HG03060 (cell line): ENCODE measurements around the gene ATP10D.

Experiments used
- ATAC-seq: cut with Tn5 transposase; IDR thresholded peaks from one replicate; pipeline ENCODE4 v1.9.1; 2021; ENCODE audit warnings: low read depth, moderate number of reproducible peaks; ENCODE audit not compliant: unreplicated experiment

Gene ATP10D

DNA sequence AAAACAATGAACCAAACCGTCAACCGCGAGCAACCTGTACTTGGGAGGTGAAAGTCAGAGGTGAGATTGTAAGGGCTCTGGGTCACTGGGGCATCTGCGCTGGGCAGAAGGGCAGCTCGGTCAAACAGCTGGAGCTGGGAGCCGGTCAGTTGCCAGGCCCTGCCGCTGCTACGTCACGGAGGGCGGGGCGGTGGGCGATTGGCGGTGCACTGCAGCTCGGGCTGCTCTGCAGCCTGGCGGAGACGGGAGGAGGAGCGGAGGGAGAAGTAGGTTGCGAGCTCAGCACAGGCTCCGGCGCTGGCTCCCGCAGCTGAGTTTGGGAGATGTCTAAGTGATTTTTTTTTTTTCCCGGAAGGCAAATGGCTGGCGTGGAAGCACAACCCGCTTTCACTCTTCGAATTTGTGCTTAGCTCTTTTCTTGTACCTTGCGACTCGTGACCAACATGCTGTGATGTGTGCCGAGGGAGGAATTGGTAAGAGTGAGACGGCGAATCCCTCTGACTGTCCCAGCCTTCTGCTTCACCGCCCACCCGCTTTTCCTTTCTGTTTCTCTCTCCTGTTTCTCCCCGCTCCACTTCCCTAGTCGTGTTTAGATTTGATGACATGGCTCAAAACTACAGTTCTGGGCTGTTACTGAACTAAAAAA lies at the start of gene ATP10D:
TSS of gene ATP10D (plus strand) at position 229 of the 646 bp plus-strand sequence. CDS start 27,266 bp downstream, outside the sequence.
- peak; percentile 83 for ATAC-seq

- ATAC-seq, result no peak
Observed at GRCh38 chr4:47442980-47443379, 42.1 kb upstream of the ATP10D start.

GRCh38 chr4:47444031-47444430 lies 41.0 kb upstream of the ATP10D start:
- no peak for ATAC-seq

DNA sequence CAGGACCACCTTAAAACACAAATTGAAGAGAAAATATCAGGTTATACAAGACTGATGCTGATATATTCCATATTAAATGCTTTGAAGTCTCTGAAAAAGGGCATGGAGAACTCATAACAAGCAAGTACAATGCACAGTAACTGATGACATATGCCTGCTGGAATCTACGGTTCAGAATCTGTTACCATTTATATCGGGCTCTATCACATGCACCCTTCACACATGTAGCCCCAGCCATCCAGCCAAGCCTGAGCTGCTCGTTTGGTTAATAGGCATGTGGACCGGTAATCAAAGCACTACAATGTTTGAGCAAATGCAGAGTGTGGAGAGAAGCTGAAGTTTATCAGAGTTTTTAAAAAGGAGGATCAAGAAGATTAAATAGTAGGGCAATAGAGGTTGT lies 33.4 kb upstream of the ATP10D start:
- no peak for ATAC-seq

DNA sequence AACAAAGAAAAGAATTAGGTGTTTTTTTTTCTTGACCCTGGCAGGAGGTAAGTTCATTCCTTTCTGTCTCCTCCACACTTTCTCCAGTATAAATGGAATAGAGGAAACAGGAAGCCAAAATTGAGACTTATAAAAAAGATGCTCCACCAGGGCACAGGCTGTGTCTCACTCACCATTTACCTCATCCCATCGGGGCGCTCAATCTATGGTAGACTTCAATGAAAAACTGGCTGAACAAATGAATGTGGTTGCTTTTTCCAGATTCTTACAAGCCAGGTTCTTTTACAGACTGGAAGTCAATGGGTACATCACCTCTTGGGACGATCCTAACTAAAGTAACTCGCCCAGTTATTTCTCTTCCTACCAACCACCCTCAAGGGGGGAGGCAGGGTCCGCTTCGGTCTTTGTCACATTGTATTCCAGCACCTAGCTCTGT lies 22.3 kb upstream of the ATP10D start:
- ATAC-seq, result no peak

DNA sequence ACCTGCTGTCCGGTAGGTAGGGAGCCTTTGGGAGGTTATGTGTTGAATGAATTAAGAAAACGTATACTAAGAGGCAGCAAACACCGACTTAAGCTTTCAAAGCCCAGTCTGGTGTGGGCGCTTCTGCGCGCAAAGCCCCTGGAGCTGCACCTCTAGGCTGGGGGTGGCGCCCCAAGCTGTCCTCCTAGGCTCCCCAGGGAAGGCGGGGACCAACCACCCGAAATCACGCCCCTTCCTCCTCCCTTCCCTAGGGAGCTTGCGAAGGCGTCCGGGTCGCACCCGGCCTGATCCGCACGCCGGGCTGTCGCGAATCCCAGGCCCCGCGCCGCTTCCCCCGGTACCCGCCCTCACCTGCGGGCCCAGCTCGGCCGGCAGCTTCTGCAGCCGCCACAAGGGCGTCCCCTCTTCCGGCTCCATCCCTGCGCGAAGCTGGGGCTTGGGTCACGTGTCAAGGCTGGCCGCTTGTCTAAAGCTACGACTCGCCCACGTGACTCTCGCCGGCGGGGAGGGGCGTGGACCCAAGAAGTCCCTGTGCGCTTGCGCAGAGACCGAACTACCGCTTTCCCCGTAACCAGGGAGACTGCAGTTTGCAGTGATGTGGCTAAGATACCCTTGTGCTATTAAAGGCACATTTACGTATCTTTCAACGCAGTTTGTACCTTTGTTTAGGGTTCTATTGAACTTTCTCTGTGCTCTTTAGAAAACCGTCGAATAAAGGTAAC lies 21.7 kb upstream of the ATP10D start, which contains the start of gene COMMD8:
TSS of gene COMMD8 (minus strand) at position 468 of the 722 bp plus-strand sequence. CDS start at position 417, 51 bp downstream.
- ATAC-seq, result peak; percentile 80

- ATAC-seq, result peak; percentile 30
Observed at GRCh38 chr4:47465004-47465403, 20.1 kb upstream of the ATP10D start.

GRCh38 chr4:47466056-47466785 lies 18.9 kb upstream of the ATP10D start:
- ATAC-seq, result no peak

- no peak for ATAC-seq
Observed at GRCh38 chr4:47468706-47469365, 16.2 kb upstream of the ATP10D start.

- no peak for ATAC-seq
Observed at GRCh38 chr4:47469951-47470350, 15.1 kb upstream of the ATP10D start.

GRCh38 chr4:47471064-47471463 lies 14.0 kb upstream of the ATP10D start:
- no peak for ATAC-seq

- ATAC-seq, result no peak
Observed at GRCh38 chr4:47471591-47471990, 13.5 kb upstream of the ATP10D start.

DNA sequence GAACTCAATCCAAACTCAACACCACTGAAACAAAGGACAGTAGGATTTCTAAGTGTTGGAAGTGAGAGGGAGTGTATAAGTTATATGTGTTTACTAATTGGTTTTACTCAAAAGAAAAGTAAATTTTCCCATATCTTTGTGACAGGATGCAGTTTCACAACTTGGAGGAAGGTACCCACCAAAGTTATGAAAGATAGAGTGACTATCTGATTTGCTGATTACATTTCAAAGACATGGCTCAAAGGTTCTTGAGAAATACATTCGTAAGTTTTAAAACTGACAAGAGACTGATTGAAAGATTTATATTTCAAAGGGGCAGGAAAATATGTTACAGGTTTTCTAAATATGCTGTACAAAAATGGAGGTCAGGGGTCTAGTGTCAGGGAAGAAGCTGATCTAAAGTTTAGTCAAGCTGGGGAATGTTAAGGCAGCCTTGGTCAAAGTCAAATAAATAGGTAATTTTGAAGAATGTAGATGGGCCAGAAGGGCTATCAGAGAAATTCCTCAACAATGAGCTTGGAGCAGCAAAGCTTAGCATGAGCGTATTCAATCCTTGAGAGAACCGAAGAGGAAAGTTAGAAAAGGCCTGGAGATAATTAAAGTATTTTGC lies 11.8 kb upstream of the ATP10D start:
- no peak for ATAC-seq

- no peak for ATAC-seq
Observed at GRCh38 chr4:47474799-47475198, 10.3 kb upstream of the ATP10D start.

DNA sequence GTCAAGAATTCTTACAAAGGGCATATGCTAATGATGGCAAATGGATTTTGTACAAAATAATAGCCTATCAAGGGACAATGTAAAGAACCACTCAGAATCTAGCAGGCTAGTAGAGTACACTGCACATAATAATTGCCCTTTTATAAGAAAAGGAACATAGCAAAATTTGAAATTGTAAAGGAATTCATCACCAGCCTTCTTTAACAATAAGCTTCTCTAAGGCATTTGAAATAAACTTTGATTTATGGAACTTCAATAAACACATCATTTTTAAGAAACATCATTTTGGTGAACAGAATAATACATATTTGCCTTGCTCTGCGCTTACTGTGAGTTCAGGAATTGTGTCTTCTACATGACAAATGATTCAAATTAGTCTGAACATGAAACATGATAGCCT lies 9.7 kb upstream of the ATP10D start:
- ATAC-seq, result no peak

- no peak for ATAC-seq
Observed at GRCh38 chr4:47478804-47479203, 6.3 kb upstream of the ATP10D start.

GRCh38 chr4:47482326-47482725 lies 2.7 kb upstream of the ATP10D start:
- ATAC-seq, result no peak

- no peak for ATAC-seq
Observed at GRCh38 chr4:47483745-47484144, 1.3 kb upstream of the ATP10D start.

DNA sequence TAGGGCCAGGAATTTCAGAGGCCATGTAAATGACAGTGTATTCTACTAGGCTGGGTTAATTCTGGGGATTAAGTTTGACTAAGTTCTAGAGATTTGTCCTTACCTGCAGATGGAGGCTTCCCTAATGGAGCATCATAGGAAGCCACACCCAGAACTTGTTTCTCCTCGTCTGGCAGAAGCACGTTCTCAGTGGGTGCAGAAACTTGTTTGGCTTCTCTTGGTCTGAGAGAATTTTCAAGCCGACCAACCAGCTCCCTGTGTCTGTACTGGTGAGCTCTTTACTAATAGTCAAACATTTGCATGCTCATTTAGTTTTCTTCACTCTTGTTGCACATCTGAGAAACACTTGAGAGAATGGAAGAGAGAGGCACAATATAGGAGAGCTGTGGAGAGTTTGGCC lies 907 bp upstream of the ATP10D start:
- ATAC-seq, result no peak

DNA sequence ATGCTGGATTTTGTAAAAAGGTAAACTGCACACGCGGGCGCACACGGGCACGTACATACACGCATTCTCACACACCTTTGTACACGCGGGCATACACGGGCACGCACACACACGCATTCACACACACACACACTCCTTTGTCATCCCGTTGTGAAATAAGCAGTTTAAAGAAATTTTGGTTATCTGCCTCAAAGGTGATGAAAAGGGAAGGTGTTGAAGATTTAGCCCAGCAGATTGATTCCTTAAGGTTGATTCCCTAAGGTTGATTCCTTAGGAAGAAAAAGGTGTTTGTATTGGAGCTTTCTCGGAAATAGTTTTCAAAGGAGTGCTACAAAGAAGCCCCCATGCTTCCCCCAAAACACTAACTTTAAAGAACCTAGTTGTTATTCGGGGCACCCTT lies 693 bp downstream of the ATP10D start:
- ATAC-seq, result no peak
